Suprapubic skin (tissue), 4 donors: ENCODE measurements around the gene RRP8. TPM values are rescaled to one million over a fixed set of nuclear protein-coding genes. Genes with fewer than 3 reads are reported as not detected.

Experiments used
- DNase-seq, 2 donors: peaks; one replicate each; pipeline ENCODE4 v3.0.0-alpha.2; 2019; ENCODE audit warnings: low spot score in 2 of 2
- H3K27ac ChIP-seq: fragments of 200-600 bp; sonication (generic); one replicate; pipeline ENCODE4 v1.5.1; 2019
- H3K27me3 ChIP-seq: fragments of 200-600 bp; sonication (generic); one replicate; pipeline ENCODE4 v1.5.1; 2019
- H3K36me3 ChIP-seq: fragments of 200-600 bp; sonication (generic); one replicate; pipeline ENCODE4 v1.5.1; 2019
- H3K4me1 ChIP-seq: fragments of 200-600 bp; sonication (generic); one replicate; pipeline ENCODE4 v1.5.1; 2019
- H3K4me3 ChIP-seq: fragments of 200-600 bp; sonication (generic); one replicate; pipeline ENCODE4 v1.5.1; 2019; ENCODE audit warnings: mild to moderate bottlenecking
- H3K9me3 ChIP-seq: fragments of 200-600 bp; sonication (generic); one replicate; pipeline ENCODE4 v1.5.1; 2019
- EP300 ChIP-seq: sonication (generic); formaldehyde crosslinking; IDR thresholded peaks from one replicate; pipeline ENCODE4 v1.6.1; 2017; ENCODE audit warnings: antibody characterized with exemption
- POLR2A ChIP-seq, 2 donors: fragments of 450-650 bp; IDR thresholded peaks; one replicate each; pipeline ENCODE4 v1.6.1; 2017; ENCODE audit warnings: antibody characterized with exemption in 2 of 2, mild to moderate bottlenecking in 2 of 2, moderate library complexity in 2 of 2
- POLR2AphosphoS5 ChIP-seq, 3 donors: sonication (generic); formaldehyde crosslinking; IDR thresholded peaks; one replicate each; pipeline ENCODE4 v1.6.1; 2017; ENCODE audit warnings: antibody characterized with exemption in 3 of 3
- WGBS: methylation state at CpG from one replicate; pipeline ENCODE4 v1.1.5; 2018; 5-methylcytosine and 5-hydroxymethylcytosine counted together
- total RNA-seq, 4 donors: library from RNA; depleted of rRNA; stranded (reverse); fragments of >200 nt; gene quantifications; one replicate each; pipeline ENCODE4 v1.1.0, GENCODE V29; 2016
- TF ChIP-seq, protein P1 (sequence below), 2 donors: fragments of 200-600 bp in 1 of 2; fragments of 450-650 bp in 1 of 2; sonication (generic) in 1 of 2; IDR thresholded peaks; one replicate each; pipeline ENCODE4 v1.5.1; 2016 to 2019; ENCODE audit warnings: antibody characterized with exemption in 2 of 2, mild to moderate bottlenecking in 1 of 2, moderate library complexity in 1 of 2

The RRP8 gene
- total RNA-seq, 4 donors from 2014 or later: 15.9 to 33.6 (median 18.3) TPM

DNA sequence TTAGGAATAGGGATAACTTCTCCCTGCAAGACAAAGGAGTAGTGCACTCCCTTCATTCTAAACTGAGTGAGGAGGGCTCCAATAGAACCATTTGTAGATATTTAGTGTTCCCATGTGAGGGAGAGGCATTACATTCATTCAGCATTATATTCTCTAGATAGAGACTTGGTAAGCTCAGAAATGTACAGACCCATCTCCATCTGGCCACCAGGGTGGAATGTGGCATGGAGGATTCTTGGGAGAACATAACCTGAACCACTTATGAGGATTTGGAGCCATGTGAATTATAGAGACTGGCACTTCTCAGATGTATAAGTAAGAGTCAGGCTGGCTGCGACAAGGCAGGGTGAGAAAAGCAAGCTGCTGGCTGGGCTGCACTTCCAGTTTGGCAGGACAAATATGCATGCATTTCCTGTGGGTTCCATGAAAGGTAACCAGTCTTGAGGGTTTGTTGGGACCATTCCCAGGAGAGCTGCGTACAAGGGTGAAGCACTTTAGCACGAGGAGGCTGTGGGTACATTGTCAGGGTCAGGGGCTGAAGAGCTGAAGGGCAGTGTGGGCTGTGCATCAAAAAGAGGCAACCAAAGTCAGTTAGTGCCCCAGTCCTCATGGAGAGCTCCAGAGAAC is 9.2 kb downstream of the RRP8 start:
- H3K4me1 ChIP-seq: no peaks in the 10 kb centered on the region
- DNase-seq: no peak
- H3K36me3 ChIP-seq: peaks cover 36% of the 10 kb centered on the region
- no peak overlapping the region for H3K4me3 ChIP-seq
- TF ChIP-seq EP300: no peak
- TF ChIP-seq POLR2AphosphoS5 (IDR thresholded peaks at IDR 0.05): no peak
- TF ChIP-seq POLR2A (IDR thresholded peaks at IDR 0.05): no peak
- TF ChIP-seq, protein P1, sequence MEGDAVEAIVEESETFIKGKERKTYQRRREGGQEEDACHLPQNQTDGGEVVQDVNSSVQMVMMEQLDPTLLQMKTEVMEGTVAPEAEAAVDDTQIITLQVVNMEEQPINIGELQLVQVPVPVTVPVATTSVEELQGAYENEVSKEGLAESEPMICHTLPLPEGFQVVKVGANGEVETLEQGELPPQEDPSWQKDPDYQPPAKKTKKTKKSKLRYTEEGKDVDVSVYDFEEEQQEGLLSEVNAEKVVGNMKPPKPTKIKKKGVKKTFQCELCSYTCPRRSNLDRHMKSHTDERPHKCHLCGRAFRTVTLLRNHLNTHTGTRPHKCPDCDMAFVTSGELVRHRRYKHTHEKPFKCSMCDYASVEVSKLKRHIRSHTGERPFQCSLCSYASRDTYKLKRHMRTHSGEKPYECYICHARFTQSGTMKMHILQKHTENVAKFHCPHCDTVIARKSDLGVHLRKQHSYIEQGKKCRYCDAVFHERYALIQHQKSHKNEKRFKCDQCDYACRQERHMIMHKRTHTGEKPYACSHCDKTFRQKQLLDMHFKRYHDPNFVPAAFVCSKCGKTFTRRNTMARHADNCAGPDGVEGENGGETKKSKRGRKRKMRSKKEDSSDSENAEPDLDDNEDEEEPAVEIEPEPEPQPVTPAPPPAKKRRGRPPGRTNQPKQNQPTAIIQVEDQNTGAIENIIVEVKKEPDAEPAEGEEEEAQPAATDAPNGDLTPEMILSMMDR (IDR thresholded peaks at IDR 0.05): no peak
- no peaks in the 10 kb centered on the region for H3K9me3 ChIP-seq
- WGBS: 82% methylated on average over 3 of the region's 3 CpGs
- H3K27me3 ChIP-seq: no peaks in the 10 kb centered on the region
- H3K27ac ChIP-seq: no peak overlapping the region

DNA sequence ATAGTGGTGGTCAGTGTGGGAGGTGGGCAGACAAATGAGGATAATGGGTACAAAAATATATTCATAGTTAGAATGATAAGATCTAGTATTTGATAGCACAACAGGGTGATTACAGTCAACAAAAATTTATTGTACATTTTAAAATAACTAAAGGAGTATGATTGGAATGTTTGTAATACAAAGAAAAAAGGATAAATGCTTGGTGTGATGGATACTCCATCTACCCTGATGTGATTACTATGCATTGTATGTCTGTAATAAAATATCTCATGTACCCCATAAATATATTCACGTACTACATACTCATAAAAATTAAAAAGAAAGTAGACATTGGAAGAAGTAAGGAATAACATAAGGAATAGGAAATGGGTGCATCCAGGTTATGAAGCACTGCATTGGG is 15.4 kb downstream of the RRP8 start:
- TF ChIP-seq, protein P1 (IDR thresholded peaks at IDR 0.05): no peak
- TF ChIP-seq POLR2A (IDR thresholded peaks at IDR 0.05) (no peak), EP300 (no peak), POLR2AphosphoS5 (IDR thresholded peaks at IDR 0.05) (no peak)
- Histone ChIP-seq H3K27ac (no peak overlapping the region), H3K27me3 (no peaks in the 10 kb centered on the region), H3K4me1 (peaks cover 8% of the 10 kb centered on the region), H3K9me3 (peaks cover 6% of the 10 kb centered on the region), H3K4me3 (no peak overlapping the region), H3K36me3 (peaks cover 10% of the 10 kb centered on the region)
- DNase-seq: no peak
- 75% methylated on average over 1 of the region's 1 CpG for WGBS

DNA sequence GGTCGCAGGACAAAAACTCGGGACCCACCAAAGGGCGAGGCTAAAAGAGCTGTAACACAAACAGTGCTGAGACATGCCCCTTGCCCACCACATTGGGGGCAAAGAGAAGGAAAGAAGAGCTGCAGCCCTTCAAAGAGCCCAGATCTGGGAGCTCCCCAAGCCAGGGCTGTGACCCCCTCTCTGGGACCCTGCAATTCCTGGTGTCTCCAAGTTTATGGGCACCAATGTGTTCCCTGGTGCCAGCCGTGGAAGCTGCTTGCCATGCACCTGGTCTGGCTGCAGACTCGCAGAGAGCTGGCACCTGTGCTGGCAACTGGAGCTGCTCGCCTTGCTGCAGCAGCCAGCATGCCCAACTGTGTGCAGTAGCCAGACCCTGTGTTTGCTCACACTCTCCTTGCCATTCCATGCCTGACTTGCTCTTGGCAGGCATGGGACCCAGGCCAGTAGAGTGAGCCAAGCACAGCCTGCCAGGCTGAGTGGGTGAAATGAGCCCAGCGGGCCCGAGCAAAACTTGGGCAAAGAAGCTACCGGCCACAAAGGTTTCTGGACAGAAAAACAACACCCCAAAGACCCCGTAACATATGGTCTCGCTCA is 16.0 kb downstream of the RRP8 start:
- WGBS: 71% methylated on average over 8 of the region's 11 CpGs
- no peak overlapping the region for H3K4me3 ChIP-seq
- H3K4me1 ChIP-seq: peaks cover 8% of the 10 kb centered on the region
- DNase-seq: no peak
- H3K27me3 ChIP-seq: no peaks in the 10 kb centered on the region
- H3K9me3 ChIP-seq: peaks cover 7% of the 10 kb centered on the region
- H3K27ac ChIP-seq: no peak overlapping the region
- no peak for TF ChIP-seq POLR2AphosphoS5 (IDR thresholded peaks at IDR 0.05)
- no peak for TF ChIP-seq EP300
- TF ChIP-seq POLR2A (IDR thresholded peaks at IDR 0.05): no peak
- TF ChIP-seq, protein P1 (IDR thresholded peaks at IDR 0.05): no peak
- H3K36me3 ChIP-seq: peaks cover 6% of the 10 kb centered on the region

DNA sequence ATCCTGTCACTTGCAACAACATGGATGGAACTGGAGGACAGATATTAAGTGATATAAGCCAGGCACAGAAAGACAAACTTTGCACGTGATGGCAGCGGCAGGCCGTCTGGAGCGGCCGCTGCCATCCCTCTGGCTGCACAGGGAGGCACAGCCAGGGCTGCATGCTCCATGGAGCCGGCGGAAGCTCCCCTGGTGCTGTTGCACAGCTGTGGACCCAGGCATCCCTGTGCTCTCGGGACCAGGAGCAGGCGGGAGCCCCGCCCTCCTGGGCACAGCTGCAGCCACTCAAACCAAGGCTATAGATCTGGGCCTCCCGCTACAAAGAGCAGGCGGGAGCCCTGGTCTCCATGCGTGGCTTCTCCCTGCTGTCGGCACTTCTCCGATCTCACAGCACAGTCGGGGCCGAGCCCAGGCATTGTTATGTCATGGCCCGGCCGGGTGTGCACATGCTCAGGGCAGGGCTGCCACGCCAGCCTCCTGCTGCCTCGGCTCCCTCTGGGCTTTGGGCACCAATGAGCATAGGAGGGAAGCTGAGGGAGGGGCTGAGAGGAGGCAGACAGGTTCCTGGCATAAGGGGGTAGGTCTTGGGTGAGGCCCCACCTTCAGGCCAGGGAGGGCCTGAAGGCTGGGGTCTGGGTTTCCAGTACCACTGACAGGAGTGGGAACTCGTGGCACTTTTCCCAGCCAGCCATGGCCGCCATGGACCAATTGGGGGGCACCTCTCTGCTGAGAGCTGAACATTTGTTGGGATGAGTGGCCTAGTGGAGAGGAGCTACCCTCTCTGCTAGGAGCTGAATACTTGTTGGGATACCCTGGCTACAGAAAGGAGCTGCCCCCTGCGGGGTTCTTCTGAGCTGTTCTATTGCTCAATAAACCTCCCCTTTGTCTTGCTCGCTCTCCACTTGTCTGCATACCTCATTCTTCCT is 16.7 kb downstream of the RRP8 start:
- no peaks in the 10 kb centered on the region for H3K27me3 ChIP-seq
- peaks cover 10% of the 10 kb centered on the region for H3K9me3 ChIP-seq
- H3K36me3 ChIP-seq: no peaks in the 10 kb centered on the region
- H3K27ac ChIP-seq: no peak overlapping the region
- no peak overlapping the region for H3K4me3 ChIP-seq
- 50% methylated on average over 13 of the region's 25 CpGs for WGBS
- DNase-seq: no peak
- no peak for TF ChIP-seq EP300
- TF ChIP-seq, protein P1 (IDR thresholded peaks at IDR 0.05): no peak
- no peak for TF ChIP-seq POLR2A (IDR thresholded peaks at IDR 0.05)
- TF ChIP-seq POLR2AphosphoS5 (IDR thresholded peaks at IDR 0.05): no peak
- H3K4me1 ChIP-seq: peaks cover 8% of the 10 kb centered on the region

DNA sequence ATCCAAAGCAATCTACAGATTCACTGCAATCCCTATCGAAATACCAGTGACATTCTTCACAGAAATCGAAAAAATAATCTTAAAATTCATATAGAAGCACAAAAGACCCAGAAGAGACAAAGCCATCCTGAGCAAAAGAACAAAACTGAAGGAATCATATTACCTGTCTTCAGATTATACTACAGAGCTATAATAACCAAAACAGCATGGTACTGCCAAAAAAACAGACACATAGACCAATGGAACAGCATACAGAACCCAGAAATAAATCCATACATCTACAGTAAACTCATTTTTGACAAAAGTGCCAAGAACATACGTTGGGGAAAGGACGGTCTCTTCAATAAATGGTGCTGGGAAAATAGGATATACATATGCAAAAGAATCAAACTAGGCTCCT is 18.9 kb downstream of the RRP8 start:
- H3K4me1 ChIP-seq: peaks cover 8% of the 10 kb centered on the region
- TF ChIP-seq POLR2AphosphoS5 (IDR thresholded peaks at IDR 0.05) (no peak), POLR2A (IDR thresholded peaks at IDR 0.05) (no peak), EP300 (no peak)
- TF ChIP-seq, protein P1 (IDR thresholded peaks at IDR 0.05): no peak
- peaks cover 10% of the 10 kb centered on the region for H3K9me3 ChIP-seq
- no peaks in the 10 kb centered on the region for H3K36me3 ChIP-seq
- 92% methylated on average over 4 of the region's 4 CpGs for WGBS
- H3K4me3 ChIP-seq: no peak overlapping the region
- no peak overlapping the region for H3K27ac ChIP-seq
- no peak for DNase-seq
- H3K27me3 ChIP-seq: no peaks in the 10 kb centered on the region
